GM21529 (cell line): Measurements from ENCODE around the gene CDH23.

ENCODE experiments used
- ATAC-seq: cut with Tn5 transposase; IDR thresholded peaks from one replicate; pipeline ENCODE4 v1.9.1; 2021; ENCODE audit not compliant: unreplicated experiment

Gene CDH23

DNA sequence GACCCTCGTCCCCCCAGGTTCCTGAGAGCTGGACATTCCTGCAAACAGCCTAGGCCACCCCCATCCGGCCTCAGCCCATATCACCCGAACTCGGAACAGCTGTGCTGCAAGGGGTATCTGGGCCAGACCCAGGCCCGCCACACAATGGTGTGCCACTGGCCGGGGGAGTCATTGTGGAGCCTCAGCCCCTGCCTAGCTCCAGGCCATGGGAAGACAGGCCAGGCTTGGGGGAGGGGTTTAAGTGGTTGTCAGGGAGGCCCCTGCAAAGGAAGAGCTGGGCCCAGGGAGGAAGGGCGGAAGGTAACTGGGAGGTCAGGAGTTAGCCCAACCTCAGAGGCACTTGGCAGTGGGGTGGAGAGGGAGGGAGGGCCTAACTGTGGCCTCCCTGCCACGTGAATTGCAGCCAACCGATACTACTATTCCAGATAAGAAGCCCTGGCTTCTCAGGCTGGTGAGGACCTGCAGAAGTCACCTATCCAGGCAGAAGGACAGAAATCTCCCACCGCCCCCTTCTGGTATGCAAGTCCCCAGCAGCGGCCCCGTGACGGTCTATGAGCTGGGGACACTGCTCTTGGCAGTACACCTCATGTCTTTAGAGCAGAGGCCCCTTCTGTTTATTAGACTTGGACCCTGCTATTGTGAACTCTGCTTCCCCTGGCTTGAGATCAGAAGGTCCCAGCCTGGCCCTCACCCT lies 349.8 kb downstream of the CDH23 start:
- ATAC-seq = no peak

DNA sequence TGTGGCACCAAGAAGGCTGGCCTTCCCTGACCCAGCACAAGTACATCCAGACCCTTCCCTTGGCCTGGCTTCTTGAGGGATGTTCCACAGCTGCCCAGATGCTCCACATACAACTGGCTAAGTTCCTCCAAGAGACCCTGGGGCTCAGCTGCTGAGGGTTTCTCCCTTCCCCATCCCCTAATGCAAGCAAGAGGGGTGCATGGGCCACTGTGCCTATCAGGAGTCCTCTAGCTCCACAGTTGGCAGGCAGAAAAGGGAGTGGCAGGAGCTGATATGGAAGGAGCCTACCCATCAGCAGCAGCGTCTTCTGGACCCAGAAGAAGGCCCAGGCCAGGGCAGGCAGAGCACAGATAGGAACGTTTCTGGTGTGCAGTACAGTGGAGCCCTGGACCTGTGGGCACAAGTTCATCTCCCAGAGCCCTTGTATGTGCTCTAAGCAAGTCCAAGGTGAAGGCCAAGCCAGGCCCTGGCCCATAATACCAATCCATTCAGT lies 350.4 kb downstream of the CDH23 start:
- no peak for ATAC-seq

DNA sequence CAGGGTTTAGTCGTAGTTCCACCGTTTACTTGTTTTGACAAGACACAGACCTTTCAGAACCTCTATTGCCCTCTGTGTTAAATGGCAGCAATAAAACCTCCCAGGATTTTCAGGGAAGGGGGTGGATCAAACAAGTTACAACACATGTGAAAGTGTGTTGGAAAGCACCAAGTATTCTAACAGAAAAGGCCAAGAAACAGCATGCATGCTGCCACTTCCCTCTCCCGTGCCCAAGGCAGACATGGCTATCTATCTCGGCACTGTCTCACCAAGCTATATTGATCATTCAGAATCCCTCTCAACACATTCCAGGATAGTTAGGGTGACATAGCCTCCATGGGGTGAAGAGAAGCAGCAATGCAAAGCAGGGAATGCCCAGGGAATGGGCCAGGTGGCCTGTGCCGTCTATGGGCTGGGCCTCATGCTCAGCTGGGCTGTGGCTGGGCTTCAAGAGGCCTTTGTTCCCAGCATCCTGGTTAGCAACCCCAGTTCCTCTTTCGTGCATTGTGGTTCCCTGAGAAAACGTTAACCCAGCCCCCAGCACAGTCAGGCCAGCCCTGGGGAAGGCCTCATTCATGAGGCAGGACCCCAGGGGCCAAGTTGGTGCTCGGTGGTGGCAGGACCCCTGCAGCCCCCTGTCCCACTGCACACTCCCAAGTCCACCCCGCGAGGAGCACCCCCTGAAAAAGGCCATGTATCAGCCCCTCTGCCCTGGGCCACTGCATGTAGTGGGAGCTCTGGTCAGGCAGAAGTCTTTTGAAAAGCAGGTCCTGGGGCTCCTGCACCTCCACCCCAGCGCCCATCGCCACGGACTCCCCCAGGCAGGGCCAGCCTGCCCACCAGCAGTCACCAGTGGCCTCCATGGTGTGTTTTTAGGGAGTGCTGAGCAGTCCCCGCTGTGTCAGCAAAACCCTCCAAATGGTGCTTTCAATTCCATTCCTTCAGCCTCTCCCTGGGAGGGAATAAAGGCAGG lies 351.1 kb downstream of the CDH23 start:
- ATAC-seq = peak; percentile 54

DNA sequence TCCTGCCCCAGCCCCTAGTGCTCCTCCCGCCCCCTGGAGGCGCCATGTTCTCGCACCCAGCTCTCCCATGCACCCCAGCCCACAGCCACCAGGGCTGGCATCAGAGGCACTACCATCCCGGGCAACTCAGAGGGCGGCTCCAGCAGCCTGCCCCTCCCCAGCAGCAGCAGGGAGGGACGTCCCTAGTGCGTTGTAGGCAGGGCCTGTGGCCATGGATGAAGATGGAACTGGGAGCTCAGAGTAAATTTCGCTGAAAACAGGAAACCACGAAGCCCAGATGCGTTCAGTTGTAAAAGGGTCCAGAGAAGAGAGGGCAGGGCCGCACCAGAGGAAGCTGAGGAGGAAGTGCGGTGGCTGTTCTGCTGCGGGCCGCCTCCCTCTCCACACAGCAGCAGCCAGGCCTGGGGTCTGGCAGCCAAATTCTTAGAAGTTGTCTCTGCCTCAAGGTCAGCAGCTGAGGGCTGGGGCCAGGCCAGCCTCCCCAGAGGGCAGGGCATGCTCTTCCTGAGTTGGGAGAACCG lies 352.0 kb downstream of the CDH23 start:
- ATAC-seq = peak; percentile 54

DNA sequence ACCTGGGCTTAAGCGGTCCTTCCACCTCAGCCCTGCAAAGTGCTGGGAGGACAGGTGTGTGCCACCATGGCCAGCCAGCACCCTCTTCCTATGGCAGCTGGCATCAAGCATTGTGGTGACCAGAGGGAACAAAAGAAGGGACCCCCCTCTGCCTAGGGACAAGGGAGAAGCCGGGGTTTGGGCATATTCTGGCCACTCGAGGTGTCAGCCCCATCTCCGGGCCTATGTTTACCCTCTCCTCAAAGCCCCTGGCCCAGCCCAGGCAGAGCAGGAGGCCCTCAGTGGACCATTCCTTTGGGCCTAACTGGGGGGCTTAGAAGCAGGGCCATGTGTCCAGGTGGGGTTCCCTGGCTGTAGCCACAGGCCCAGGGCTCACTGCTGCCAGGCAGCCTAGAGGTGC lies 352.7 kb downstream of the CDH23 start:
- no peak for ATAC-seq

DNA sequence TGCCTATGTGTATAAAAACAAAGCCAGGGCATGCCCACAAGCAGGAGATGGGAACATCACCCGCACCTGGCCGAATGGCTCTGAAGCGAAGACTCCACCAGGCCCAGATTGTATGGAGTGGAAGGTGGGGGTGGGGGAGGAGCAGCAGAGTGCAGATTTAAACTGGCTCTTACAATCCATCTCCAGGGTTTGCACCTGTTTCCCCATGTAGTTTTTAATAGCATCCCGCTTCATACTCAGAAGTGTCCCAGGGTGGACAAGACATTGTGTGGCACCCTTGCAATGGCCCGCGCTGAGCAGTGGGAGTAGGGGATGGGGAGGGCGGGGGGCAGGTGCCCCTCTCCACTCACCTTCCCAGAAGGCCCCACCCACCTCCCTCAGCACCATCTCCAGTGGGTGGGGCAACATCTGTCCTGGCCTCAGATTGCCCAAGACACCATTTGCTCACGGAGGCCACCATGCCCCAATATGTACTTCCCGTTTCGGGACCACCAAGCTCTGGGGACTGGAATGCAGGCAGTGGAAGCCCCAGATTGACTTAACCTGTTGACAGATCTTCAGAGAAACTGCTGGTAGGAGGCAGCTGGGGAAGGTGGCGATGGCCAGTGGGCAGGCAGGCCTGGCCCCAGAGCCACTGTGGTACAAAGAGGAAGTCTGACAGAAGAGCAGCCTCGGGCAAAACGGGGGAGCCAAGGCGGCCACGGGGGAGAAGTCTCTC lies 353.6 kb downstream of the CDH23 start:
- ATAC-seq = no peak

DNA sequence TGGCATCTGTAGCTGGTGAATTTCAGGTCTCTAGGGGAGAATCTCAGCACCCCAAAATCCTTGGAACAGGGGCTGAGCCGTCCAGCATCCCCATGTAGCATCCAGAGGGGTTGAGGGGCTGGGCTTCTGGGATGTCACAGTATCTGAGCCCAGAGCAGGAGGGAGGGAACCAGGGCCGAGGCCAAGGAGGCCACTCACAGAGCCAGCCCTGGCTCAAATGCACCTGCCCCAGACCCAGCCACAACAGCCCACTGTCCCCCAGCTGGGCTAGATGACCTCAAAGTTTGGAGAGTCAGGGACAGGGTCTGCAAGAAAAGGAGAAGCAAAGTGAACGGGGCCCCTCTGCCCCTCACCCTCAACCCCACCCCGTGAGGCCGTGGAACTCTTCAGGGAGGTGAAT lies 354.3 kb downstream of the CDH23 start:
- no peak for ATAC-seq

DNA sequence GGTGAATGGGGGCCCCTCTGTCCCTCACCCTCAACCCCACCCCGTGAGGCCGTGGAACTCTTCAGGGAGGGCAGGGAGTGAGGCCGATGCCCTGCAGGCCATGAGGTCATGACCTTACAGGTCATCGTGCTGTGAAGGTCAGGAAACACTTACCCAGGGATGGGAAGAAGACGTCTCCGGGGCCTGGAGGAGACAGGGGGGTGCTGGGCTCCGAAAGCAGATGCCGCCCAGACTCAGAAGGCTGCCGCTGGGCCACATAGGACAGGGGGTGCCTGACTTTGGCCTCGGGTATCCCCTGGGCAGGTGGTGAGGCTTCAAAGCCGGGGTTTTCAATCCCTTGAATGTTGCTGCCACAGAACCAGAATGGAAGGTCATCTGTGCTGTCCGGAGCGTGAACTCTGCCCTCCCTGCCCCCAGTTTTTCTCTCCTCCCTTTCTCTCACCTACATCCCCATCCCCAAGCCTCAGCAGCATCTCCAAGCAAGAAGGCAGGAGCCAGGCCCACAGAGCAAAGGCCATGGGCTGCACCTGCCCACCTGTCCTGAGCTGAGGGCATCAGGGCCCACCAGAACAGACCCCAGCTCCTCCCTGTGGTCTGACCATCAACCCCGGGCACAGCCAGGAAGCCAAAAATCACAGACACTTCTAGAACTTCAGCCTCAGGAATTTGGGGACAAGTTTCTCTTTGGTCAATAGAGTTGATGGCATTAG lies 354.9 kb downstream of the CDH23 start:
- no peak for ATAC-seq

DNA sequence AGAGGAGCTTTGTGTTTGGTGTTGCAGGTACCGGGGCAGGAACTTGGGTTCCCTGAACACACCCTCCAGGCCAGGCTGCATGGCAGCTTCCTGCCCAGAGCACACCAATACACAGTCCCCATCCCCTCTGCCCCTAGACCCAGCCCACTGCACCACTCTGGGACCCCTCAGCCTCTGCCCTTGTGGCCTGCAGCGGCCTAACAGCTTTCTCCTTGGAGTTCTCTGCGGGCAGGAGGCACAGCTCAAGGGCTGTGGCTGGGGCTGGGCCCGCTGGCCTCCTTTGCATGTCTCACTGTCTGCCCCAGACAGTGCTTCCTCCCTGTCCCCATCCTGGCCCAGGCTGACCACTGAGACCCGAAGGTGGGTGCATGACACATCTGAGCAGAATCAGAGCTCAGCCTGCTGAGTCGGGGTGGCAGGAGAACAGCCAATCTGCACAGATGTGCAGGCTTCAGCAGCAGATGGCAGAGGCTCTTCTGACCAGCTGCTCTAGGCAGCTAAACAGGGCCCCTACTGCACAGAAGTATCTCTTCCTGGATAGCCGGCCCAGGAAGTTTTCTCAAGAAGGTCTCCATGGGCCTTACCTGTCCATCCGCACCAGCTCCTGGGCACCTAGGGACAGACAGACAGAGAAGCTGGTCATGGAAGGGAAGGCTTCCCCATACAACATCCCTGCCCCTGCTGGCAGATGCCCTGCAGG lies 355.8 kb downstream of the CDH23 start:
- ATAC-seq = no peak

DNA sequence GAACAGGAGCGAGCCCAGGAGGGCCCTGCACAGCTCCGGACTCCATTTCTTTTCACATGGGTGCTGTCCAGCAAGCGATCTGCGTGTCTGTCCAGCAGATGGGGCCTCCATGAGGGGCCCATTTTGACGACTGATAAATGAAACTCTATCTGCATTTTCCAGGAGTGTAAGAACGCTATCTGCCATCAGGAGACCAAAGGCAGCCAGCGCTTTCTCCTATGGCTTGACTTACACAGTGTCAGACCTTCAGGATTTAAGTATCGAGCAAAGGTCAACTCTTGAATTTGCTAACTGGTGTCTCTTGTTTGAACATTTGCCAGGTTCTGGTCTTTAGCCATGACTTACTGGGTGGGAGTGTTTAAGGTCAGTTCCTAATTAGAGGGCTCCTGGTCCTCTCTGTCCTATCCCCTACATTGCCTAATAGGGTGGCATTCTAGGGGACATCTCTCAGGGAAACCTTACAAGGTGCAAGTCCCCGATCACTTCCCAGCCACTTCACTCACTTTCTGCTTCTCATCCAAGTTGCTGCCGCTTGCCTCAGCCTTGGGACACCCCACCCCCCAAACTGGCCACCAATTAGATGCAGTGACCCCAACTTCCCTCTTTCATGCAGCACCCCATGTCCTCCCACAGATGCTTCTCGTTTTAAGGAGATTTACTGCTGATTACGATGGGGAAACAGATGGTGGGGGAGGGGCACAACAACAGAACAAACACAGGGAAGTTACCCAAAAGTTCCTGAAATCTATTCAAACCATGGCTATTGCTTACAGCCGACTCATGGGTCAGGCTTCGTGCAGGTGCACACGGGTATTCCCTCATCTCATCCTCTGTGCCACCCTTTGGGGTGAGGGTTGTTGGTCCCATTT lies 356.6 kb downstream of the CDH23 start:
- no peak for ATAC-seq

DNA sequence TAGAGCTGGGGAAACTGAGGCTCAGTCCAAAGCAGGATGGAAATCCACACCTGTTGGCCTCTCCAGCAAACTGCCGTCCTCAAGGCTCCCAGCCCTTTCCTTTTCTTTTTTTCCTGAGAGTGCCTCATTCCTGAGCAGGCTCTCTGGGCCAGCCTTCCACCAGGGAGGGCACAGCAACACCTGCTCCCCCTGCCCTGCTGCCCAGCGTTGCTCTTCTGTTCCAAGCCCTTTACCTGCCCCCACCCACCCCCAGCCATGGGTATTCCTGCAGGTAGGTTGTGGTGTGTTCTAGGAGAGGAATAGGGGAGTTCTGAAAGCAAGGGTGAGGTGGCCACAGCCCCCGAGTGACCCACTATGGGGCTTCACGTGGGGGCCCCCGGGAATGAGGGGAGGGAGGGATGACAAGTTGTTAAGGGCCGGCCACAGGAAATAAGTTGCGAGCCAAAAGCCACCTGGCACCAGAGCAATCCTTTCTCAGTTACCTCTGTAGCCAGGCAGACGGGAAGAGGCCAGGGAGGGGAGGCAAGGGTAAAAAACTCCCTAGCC lies 357.3 kb downstream of the CDH23 start:
- ATAC-seq = no peak

DNA sequence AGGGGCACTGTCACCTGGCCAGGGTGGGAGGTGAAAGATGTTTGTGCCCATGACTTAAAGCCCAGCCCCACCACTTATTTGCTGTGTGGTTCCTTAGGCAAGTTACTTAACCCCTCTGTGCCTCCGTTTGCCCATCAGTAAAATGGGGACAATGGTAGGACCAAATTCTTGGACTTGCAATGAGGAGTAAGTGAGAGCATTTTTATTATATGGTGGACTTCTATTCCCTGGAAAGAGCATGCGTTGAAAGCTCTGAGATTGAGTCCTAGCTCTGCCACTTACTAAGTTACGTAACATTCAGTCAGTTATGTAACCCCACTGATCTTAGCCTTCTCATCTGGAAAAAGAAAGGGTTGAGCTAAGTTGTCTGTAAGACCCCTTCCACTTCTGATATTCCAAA lies 357.8 kb downstream of the CDH23 start:
- ATAC-seq = no peak

DNA sequence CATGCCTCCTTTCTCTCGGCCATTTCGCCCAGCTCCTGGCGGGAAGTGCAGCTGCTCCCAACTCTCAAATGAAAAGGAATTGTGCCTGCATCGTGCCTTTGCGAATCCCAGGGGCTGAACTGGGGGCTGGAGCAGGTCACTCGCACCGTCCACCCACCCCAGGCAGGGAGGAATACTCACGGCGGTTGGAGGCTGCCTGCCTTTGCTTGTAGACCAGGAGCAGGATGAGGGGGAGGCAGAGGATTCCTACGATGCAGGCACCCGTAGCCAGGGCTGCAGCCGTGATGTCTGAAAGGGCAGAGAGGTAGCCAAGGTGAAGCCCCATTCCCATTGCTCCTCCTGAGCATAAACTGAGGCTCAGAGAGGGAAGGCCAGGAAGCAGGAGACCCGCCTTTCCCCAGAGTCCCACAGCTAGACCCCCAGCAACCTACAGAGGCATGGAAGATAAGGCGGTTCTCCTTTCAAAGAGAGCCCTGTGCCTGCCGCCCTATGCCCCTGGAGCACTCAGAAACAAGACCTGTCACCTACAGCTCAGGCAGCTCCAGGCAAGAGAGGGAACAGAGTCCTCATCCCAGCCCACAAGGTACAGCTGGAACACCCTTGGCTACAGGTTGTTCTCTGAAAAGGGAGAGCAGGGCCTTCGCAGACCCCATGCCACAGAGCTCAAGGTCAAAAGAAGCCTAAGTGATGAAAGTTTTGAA lies 358.6 kb downstream of the CDH23 start:
- no peak for ATAC-seq

DNA sequence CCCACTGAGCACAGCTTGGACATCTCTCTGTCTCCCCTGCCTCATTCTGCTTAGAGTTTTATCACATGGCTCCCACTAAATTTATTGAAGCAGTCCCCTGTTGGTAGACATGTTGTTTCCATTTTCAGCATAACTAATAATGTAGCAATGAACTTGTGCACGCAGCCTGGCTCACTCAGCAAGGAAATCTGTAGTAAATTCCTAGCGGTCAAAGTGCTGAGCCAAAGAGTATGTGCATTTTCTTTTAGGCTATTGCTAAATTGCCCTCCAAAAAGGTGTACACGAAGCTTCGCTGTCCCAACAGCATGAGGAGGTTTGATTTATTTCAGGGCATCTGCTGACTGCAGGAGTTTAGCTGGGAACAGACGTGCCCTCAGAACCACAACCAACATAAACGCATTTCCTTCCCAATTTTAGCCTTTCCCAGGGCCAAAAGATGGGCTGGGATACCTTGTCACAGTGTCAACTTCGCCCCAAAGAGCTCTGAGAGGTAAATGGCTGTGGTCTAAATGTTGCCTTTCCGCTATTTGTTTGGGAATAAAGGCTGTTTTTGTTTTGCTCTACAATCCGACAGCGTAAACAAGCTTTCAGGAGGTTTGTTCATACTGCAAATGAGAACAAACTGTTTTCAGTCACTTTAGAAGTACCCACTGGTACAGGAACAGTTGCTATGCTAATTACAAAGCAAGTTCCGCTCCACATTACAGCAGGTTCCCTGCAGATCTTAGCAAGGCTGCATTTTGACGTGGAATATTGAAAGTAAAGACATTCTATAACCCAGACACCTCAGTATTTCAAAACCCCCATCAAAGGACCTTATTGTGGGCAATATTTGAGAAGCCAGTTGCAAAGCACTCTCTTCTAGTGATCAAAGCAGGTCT lies 359.8 kb downstream of the CDH23 start:
- no peak for ATAC-seq

DNA sequence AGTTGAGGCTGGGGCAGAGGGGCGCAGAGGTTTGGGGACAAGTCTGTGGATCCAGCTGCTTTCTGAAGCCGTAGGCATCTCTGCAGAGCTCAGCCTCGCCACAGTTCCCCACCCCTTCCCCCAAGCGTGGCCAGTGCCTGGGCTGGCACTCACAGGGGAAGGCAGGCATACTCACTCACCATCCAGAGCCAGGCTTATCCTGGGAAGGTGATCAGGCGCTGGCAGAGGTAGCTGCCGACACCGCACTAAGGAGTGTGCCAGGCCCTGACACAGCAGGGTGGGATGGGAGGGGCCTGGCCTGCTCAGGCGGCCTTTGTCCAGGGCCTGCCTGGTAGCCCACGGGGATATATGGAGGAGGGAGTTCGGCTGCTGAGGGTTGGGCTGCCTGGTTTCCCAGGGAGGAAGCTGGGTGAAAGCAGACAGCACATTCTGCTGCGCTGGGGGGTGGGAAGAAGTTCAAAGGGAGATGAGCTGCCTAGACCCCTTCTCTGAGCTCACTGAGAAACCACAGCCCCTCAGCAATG lies 360.7 kb downstream of the CDH23 start:
- no peak for ATAC-seq

DNA sequence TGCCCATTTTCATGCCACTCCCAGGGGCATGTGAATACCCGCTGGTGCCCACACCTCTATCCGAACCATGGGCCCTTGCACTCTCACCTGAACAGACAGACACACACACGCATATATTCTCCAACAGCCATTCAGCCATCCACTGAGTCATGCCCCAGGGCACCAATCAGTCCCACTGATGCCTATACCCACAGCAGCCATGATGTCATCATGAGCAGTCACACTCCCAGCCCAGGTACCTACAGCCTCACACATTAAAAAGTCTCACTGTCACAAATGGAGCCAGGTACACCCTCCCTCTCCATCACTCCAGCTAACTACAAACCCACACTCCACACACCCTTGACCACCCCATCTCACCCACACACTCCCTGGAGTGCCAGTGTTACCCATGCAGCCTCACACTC lies 364.4 kb downstream of the CDH23 start:
- no peak for ATAC-seq

DNA sequence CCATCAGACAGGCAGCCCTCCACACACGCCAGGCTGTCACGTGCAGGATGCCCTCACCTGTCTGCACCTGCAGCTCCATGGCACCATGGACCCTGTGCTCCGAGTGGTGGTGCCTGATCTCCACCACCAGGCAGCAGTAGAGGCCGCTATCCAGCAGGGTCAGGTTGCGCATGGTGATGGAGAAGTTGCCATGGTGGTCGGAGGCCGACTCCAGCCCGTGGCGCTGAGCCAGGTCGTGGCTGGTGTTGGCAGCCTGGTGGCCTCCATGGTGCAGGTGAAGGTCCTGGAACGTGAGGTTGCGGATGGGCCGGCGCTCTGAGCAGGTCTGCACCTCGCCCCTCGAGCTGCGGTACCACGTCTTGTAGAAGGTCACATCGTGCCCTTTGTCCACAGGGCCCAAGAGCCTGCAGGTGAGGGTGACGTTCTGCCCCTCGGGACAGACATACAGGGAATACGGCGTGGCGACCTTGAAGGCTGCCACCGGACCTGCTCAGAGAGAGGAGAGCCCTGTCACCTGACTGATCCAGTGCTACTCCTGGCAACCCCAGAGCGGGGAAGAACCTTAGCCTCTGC lies 364.9 kb downstream of the CDH23 start:
- no peak for ATAC-seq
